Fibroblast of skin of right biceps (primary cell): ENCODE results near the gene PRTG.
"Not testable (repeated sequence)": the region's sequence is repeated elsewhere in the genome, so short reads cannot be mapped to it uniquely, and the experiment has no call there.

Experiments used
- DNase-seq: peaks from one replicate; pipeline ENCODE4 v3.0.0-alpha.2; 2013

Gene PRTG

GRCh38 chr15:55627730-55628368 is 115.1 kb downstream of the PRTG start:
- DNase-seq = peak; percentile 82

GRCh38 chr15:55619783-55620182 is 123.2 kb downstream of the PRTG start:
- DNase-seq = peak; percentile 10

- no peak for DNase-seq
Observed at GRCh38 chr15:55618387-55618786, 124.6 kb downstream of the PRTG start.

GRCh38 chr15:55615445-55615844 is 127.5 kb downstream of the PRTG start:
- no peak for DNase-seq

- DNase-seq = no peak
Observed at GRCh38 chr15:55613727-55614126, 129.2 kb downstream of the PRTG start.

- no peak for DNase-seq
Observed at GRCh38 chr15:55606214-55606613, 136.7 kb downstream of the PRTG start.

- no peak for DNase-seq
Observed at GRCh38 chr15:55601374-55601773, 141.6 kb downstream of the PRTG start.

GRCh38 chr15:55599439-55599838 is 143.5 kb downstream of the PRTG start:
- no peak for DNase-seq

- DNase-seq = not testable (repeated sequence)
Observed at GRCh38 chr15:55593019-55593418, 149.9 kb downstream of the PRTG start.

GRCh38 chr15:55590788-55591187 is 152.2 kb downstream of the PRTG start:
- DNase-seq = no peak

GRCh38 chr15:55589287-55589686 is 153.7 kb downstream of the PRTG start:
- peak; percentile 18 for DNase-seq

GRCh38 chr15:55588815-55589115 is 154.2 kb downstream of the PRTG start:
- no peak for DNase-seq

GRCh38 chr15:55588070-55588814 is 154.7 kb downstream of the PRTG start, which contains the start of gene PYGO1:
Gene PYGO1, minus strand, starts transcription at chr15:55588345. Its CDS starts 462 bp downstream, at chr15:55587883.
- peak; percentile 77 for DNase-seq

- DNase-seq = peak; percentile 71
Observed at GRCh38 chr15:55587321-55588069, 155.5 kb downstream of the PRTG start.

- no peak for DNase-seq
Observed at GRCh38 chr15:55586808-55587207, 156.1 kb downstream of the PRTG start.

GRCh38 chr15:55576943-55577342 is 166.0 kb downstream of the PRTG start:
- DNase-seq = no peak

GRCh38 chr15:55574096-55574495 is 168.9 kb downstream of the PRTG start:
- DNase-seq = no peak

GRCh38 chr15:55573224-55573623 is 169.7 kb downstream of the PRTG start:
- DNase-seq = no peak

GRCh38 chr15:55564347-55565145 is 178.4 kb downstream of the PRTG start:
- DNase-seq = no peak

GRCh38 chr15:55562601-55563000 is 180.4 kb downstream of the PRTG start:
- no peak for DNase-seq
